SKM-1 (cell line): ENCODE data around the gene VEZT.
"Not testable (repeated sequence)": the region's sequence is repeated elsewhere in the genome, so short reads cannot be mapped to it uniquely, and the experiment has no call there.

Experiments
- DNase-seq: peaks from one replicate; lab custom pipeline; 2025; ENCODE audit not compliant: unreplicated experiment; lab: John Stamatoyannopoulos, UW

Gene VEZT

GRCh38 chr12:95318071-95318545 lies 100.5 kb downstream of the VEZT start:
- DNase-seq = no peak

DNA sequence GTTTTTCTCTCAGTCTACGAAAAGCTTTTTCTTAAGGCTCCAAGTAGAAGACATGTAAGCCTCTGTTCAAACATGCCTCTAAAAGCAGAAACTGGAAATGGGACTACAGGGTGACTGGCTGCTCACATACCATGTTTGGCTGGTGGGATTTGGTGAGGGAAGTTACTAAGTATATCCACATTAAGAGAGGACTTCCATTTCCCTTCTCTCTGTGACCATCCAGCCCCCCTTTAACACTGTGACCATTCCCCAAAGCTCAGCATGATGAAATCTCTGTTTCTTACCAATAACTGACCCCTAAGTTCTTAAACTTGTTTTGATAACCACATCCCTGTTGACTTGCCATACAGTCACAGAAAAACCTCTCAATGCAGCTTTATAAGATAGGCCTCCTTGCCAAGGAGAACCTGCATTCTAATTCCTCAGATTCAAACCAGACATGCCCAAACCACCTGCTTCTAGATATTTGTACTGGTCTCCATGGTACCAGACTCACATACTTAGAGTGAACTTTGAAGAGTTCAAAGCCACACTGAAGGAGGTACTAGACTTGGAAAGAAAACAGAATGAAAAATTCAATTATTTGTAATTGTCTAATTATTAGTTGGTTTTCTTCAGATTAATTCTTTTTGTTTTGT lies 102.2 kb downstream of the VEZT start:
- DNase-seq = no peak

DNA sequence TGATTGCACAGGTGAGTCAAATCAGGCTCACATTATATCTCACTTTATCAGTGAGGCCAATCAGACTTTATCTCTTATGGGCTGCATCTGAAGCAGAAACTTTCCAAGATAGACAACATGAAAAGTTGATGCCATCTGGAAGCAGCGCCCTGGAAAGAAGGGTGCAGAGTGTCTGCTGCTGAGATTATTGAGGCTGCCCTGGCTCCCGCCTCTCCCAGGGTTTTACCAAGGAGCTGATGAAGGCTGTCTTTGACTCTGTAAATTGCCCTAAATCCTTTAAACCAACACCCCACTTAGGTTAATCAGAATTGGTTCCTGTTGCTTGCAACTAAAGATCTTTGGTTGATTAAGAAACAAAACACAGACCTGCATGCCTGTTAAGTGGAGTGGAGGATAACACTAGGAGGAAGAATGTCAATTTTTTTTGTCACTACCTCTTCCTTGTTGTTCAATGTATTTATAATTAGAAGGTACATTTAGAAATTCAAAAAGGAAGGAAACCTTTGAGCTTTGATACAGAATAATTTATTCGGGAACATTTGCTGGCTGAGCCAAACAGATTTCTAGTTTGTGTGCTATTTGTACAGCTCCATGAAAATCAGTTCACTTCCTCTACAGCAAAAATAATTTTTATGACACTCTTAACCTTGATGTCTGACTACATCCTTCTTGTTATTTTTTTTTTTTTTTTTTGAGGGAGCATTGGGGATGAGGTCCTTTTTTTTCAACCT lies 104.1 kb downstream of the VEZT start:
- DNase-seq = no peak

- DNase-seq = no peak
These were observed 104.7 kb downstream of the VEZT start for GRCh38 chr12:95322326-95322725.

DNA sequence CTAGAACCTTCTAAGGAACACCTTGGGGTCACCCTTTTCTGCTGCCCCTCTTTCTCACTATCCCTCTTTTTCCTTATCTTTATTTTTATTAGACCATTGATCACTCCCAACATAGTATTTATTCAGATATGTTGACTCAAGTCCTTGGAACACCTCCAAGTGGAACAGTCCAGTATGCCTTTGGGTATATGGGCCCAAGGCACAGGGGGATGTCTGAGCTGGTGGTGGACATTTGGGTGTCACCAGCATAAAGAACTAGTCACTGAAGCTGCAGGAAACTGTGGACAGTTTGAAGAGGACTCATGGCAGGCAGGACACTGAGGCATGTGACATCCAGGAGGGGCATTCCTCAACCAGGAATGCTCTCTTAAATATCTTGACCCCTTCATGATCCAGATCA lies 105.6 kb downstream of the VEZT start:
- no peak for DNase-seq

DNA sequence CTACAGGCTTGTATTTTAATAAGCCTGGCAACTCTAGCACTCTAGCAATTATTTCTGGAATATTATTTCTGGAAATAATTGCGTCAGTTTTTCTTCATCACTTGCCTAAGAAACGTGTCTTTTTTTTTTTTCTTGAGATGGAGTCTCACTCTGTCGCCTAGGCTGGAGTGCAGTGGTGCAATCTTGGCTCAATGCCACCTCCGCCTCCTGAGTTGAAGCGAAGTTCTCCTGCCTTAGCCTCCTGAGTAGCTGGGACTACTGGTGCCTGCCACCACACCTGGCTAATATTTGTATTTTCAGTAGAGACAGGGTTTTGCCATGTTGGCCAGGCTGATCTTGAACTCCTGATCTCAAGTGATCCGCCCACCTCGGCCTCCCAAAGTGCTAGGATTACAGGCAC lies 106.6 kb downstream of the VEZT start:
- not testable (repeated sequence) for DNase-seq

DNA sequence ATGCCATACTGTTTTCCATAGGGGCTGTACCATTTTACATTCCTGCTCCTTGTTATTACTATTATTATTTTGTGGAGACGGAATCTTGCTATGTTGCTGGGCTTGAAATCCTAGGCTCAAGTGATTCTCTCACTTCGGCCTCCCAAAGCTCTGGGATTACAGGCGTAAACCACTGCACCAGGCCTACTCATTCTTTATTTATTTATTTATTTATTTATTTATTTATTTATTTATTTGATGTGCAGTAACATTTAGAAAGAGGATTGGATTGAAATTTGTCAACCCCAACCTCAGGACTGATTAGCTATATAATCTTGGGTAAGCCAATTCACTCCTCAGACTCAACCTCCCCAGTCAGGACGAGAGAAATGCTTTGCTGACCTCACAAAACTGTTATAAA lies 107.9 kb downstream of the VEZT start:
- no peak for DNase-seq

GRCh38 chr12:95326445-95326844 lies 108.8 kb downstream of the VEZT start:
- DNase-seq = no peak

DNA sequence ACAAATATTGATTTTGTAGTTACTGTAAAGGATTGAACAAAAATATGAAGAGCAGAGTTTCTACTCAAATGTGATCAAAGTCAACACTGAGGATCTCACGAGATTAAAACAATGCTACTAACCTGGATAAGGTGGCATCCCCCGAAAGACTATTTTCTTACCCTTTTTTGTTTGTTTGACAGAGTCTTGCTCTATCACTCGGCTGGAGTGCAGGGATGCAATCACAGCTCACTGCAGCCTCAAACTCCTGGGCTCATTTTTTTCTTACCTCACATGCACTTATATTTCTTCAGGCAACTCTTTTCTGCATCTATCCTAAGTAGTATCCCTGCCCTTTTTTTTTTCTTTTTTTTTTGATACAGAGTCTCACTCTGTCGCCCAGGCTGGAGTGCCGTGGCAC lies 109.2 kb downstream of the VEZT start:
- no peak for DNase-seq

- no peak for DNase-seq
These were observed 111.1 kb downstream of the VEZT start for GRCh38 chr12:95328708-95329107.

DNA sequence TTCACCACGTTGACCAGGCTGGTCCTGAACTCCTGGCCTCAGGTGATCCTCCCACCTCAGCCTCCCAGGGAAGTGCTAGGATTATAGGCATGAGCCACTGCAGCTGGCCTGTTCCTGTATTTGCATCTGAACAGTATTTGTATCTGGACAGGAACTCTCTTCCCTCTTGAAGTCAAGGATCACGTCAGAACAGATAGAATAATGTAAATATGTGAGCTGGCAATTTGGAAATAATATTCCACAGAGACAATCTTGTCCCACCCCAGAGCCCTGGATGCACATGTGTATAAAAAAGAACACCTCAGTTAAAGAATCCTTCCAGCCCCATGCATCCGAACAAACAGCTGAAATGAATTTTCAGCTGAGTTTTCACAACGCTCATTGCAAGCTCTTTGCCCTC lies 118.3 kb downstream of the VEZT start:
- DNase-seq = no peak

- no peak for DNase-seq
These were observed 118.9 kb downstream of the VEZT start for GRCh38 chr12:95336387-95337067.

GRCh38 chr12:95337146-95337545 lies 119.5 kb downstream of the VEZT start:
- DNase-seq = no peak

GRCh38 chr12:95339086-95339788 lies 121.6 kb downstream of the VEZT start:
- DNase-seq = no peak

DNA sequence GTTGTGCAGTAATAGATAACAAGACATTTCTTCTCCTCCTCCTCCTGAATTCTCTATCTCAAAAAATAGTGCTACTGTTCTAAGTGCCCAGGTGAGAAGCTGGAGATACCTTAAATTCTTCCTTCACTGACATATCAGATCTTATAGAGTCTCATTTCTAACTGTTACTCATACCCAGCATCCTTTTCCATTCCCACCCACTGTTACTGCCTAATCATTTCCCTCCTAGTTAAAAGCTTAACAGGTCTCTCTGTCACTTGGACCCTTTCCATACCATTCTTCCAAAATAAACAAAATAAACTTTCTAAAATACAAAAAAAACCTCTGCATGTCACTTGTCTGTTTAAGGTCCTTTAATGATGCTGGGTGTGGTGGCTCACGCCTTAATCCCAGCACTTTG lies 124.4 kb downstream of the VEZT start:
- no peak for DNase-seq

DNA sequence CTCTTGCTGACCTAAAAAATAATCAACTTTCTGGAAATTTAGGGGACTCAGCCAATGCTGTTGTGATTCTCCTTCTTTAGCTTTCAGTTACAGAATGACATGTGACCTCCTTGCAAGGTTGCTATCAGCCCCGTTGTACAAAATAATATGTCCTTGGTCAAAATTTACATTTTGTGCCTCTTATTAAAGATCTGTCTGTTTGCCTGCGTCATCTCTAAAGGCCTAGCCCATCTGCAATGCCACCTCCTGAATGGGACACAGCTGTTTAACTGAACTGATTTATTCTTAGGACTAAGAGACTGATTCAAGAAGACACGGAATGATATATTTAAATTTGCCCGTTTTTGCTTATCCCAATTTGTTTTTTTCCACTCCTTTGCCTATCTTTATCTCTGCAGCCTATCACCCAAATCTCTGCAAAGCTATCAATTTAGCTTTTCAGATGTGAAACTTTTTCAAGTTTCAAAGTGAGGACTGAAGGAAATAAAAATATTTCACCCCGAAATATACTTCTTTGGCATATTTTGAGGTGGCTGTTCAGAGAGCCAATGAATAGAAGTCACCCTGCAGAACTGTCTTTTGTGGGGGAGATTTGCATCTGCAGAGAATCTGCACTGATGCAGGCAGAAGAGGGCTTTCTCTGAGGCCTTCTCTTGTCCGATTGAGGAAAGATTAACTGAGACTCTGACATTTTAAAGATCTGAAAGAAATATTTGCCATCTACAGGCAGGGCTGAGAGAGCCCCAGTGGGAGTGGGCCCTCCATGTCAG lies 126.0 kb downstream of the VEZT start:
- no peak for DNase-seq

GRCh38 chr12:95349291-95349690 lies 131.7 kb downstream of the VEZT start:
- DNase-seq = no peak

DNA sequence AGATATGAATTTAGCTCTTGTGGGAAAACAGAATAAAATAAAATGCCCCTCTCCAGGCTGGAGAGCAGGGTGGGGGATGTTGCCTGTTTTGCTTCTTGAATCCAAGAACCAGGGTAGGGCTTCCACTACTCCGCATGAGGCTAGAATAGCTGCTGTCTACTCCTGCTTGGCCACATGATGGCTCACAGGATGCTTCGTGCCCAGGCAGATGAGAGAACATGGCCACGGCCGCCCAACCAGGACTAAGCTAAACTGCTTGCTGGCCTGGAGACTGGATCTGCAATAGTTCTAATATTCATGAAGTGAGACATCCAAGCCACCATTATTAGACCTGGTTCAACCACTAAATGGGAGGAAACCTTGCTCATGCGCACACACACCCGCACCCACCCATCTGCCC lies 134.1 kb downstream of the VEZT start:
- no peak for DNase-seq
